Measurements from ENCODE around the gene SLC13A4.

SLC13A4 gene

GRCh38 chr7:135713836-135714470 lies 14.0 kb downstream of the SLC13A4 start:
- Histone ChIP-seq H3K36me3 (no peaks in the 10 kb centered on the region), H3K9me3 (no peaks in the 10 kb centered on the region), H3K4me3 (ENCODE audit: low read depth in 1 of 2, low read length in 1 of 2) (no peak overlapping the region), H3K4me1 (ENCODE audit: control insufficient read depth in 1 of 2, insufficient read depth in 1 of 2, low read depth in 1 of 2, low read length in 1 of 2) (no peaks in the 10 kb centered on the region), H3K27me3 (no peaks in the 10 kb centered on the region), H3K27ac (no peak overlapping the region)
- TF ChIP-seq CTCF (IDR thresholded peaks at IDR 0.05), result no peak

GRCh38 chr7:135712796-135713195 lies 15.2 kb downstream of the SLC13A4 start:
- peaks cover 5% of the 10 kb centered on the region in 2 experiments for H3K4me1 ChIP-seq (ENCODE audit: control insufficient read depth in 1 of 2, insufficient read depth in 1 of 2, low read depth in 1 of 2, low read length in 1 of 2)
- H3K9me3 ChIP-seq, result no peaks in the 10 kb centered on the region
- H3K36me3 ChIP-seq, result no peaks in the 10 kb centered on the region
- no peaks in the 10 kb centered on the region for H3K27me3 ChIP-seq
- no peak overlapping the region for H3K4me3 ChIP-seq (ENCODE audit: low read depth in 1 of 2, low read length in 1 of 2)
- TF ChIP-seq CTCF (IDR thresholded peaks at IDR 0.05), result no peak
- no peak overlapping the region for H3K27ac ChIP-seq

- no peaks in the 10 kb centered on the region for H3K27me3 ChIP-seq
- no peak overlapping the region for H3K27ac ChIP-seq
- H3K4me1 ChIP-seq (ENCODE audit: control insufficient read depth in 1 of 2, insufficient read depth in 1 of 2, low read depth in 1 of 2, low read length in 1 of 2), result peaks cover 11% of the 10 kb centered on the region in 2 experiments
- H3K9me3 ChIP-seq, result no peaks in the 10 kb centered on the region
- no peak for TF ChIP-seq CTCF (IDR thresholded peaks at IDR 0.05)
- no peak overlapping the region for H3K4me3 ChIP-seq (ENCODE audit: low read depth in 1 of 2, low read length in 1 of 2)
- no peaks in the 10 kb centered on the region for H3K36me3 ChIP-seq
Observed at GRCh38 chr7:135712182-135712782, 15.7 kb downstream of the SLC13A4 start.

GRCh38 chr7:135711139-135711469 lies 16.9 kb downstream of the SLC13A4 start:
- no peak overlapping the region for H3K27ac ChIP-seq

GRCh38 chr7:135710417-135711138 lies 17.4 kb downstream of the SLC13A4 start:
- H3K4me1 ChIP-seq (ENCODE audit: control insufficient read depth in 1 of 2, insufficient read depth in 1 of 2, low read depth in 1 of 2, low read length in 1 of 2), result peaks cover 11 to 13% of the 10 kb centered on the region in 2 experiments

More at GRCh38 chr7:135711139-135711469, 16.9 kb downstream of the SLC13A4 start:
- no peaks in the 10 kb centered on the region for H3K36me3 ChIP-seq
- H3K4me3 ChIP-seq (ENCODE audit: low read depth in 1 of 2, low read length in 1 of 2), result no peak overlapping the region
- TF ChIP-seq CTCF (IDR thresholded peaks at IDR 0.05), result no peak
- no peaks in the 10 kb centered on the region for H3K27me3 ChIP-seq
- H3K4me1 ChIP-seq (ENCODE audit: control insufficient read depth in 1 of 2, insufficient read depth in 1 of 2, low read depth in 1 of 2, low read length in 1 of 2), result peaks cover 11 to 13% of the 10 kb centered on the region in 2 experiments
- no peaks in the 10 kb centered on the region for H3K9me3 ChIP-seq

More at GRCh38 chr7:135710417-135711138, 17.4 kb downstream of the SLC13A4 start:
- no peaks in the 10 kb centered on the region for H3K27me3 ChIP-seq
- H3K36me3 ChIP-seq, result no peaks in the 10 kb centered on the region
- H3K27ac ChIP-seq, result no peak overlapping the region
- TF ChIP-seq CTCF (IDR thresholded peaks at IDR 0.05), result peak; percentile 62
- H3K4me3 ChIP-seq (ENCODE audit: low read depth in 1 of 2, low read length in 1 of 2), result no peak overlapping the region
- no peaks in the 10 kb centered on the region for H3K9me3 ChIP-seq
